Endodermal cell (in vitro differentiated cells): ENCODE data around the gene SLC26A11. TPM values are rescaled to one million over a fixed set of nuclear protein-coding genes. Genes with fewer than 3 reads are reported as not detected.

Experiments
- DNase-seq: peaks from one replicate; pipeline ENCODE4 v3.0.0-alpha.2; 2017
- H3K27ac ChIP-seq: 2 replicates; pipeline ENCODE4 v1.5.1; 2013; ENCODE audit warnings: mild to moderate bottlenecking, low read depth, low read length, moderate library complexity
- H3K27me3 ChIP-seq: 2 replicates; pipeline ENCODE4 v1.6.1; 2013; ENCODE audit warnings: mild to moderate bottlenecking, low read length, moderate library complexity; ENCODE audit not compliant: insufficient read depth, control insufficient read depth, poor library complexity, severe bottlenecking
- H3K36me3 ChIP-seq: 2 replicates; pipeline ENCODE4 v1.7.0; 2013; ENCODE audit warnings: mild to moderate bottlenecking, low read length, moderate library complexity; ENCODE audit not compliant: control insufficient read depth, insufficient read depth
- H3K4me1 ChIP-seq: one replicate; pipeline ENCODE4 v1.7.0; 2013; ENCODE audit warnings: low read length; ENCODE audit not compliant: control insufficient read depth, insufficient read depth
- H3K4me3 ChIP-seq: 2 replicates; pipeline ENCODE4 v1.5.1; 2013; ENCODE audit warnings: mild to moderate bottlenecking, low read length, moderate library complexity
- H3K9ac ChIP-seq: 2 replicates; pipeline ENCODE4 v1.6.1; 2013; ENCODE audit warnings: mild to moderate bottlenecking, low read length, moderate library complexity; ENCODE audit not compliant: poor library complexity, severe bottlenecking; ENCODE audit errors: extremely low read depth
- H3K9me3 ChIP-seq: 2 replicates; pipeline ENCODE4 v1.6.1; 2013; ENCODE audit warnings: mild to moderate bottlenecking, low read length, moderate library complexity; ENCODE audit not compliant: control insufficient read depth
- H3K27ac Mint-ChIP-seq: 2 replicates; pipeline ENCODE4 v1.8.0; 2020; ENCODE audit warnings: mixed read lengths
- H3K27me3 Mint-ChIP-seq: 2 replicates; pipeline ENCODE4 v1.8.0; 2021; ENCODE audit warnings: mild to moderate bottlenecking, mixed read lengths; ENCODE audit not compliant: insufficient read depth
- H3K36me3 Mint-ChIP-seq: 2 replicates; pipeline ENCODE4 v1.8.0; 2020; ENCODE audit warnings: low read depth, mixed read lengths
- H3K4me1 Mint-ChIP-seq: 2 replicates; pipeline ENCODE4 v1.8.0; 2020; ENCODE audit warnings: mixed read lengths
- H3K4me3 Mint-ChIP-seq: 2 replicates; pipeline ENCODE4 v1.8.0; 2020; ENCODE audit warnings: mild to moderate bottlenecking, moderate library complexity, mixed read lengths
- H3K9me3 Mint-ChIP-seq: 2 replicates; pipeline ENCODE4 v1.8.0; 2020; ENCODE audit warnings: mild to moderate bottlenecking, mixed read lengths
- WGBS, 2 experiments: methylation state at CpG; one replicate each; pipeline versions ENCODE4 v1.1.5 to v1.1.7; 2013; ENCODE audit warnings: missing lambda C conversion rate in 2 of 2, mixed read lengths in 1 of 2; ENCODE audit not compliant: insufficient coverage in 1 of 2, insufficient read length in 1 of 2; 5-methylcytosine and 5-hydroxymethylcytosine counted together
- total RNA-seq, 2 donors: library from RNA; stranded (reverse); fragmentation: NEBNext Ultra II Directional in 1 of 2; extraction: Animal tissue kit (Norgen Biotek cat#: 25700) in 1 of 2; gene quantifications; 2 replicates in 1 of 2; 3 replicates in 1 of 2; pipeline ENCODE4 v1.2.1, GENCODE V29; 2021
- TF ChIP-seq, protein P1 (sequence below): fragments of 200-600 bp; sonication (generic); conservative IDR thresholded peaks from 2 replicates; pipeline ENCODE4 v1.5.0; 2021; ENCODE audit warnings: antibody characterized with exemption, mild to moderate bottlenecking

Gene SLC26A11
- total RNA-seq, 2 donors from 2014 or later: 43.7 to 48.2 TPM

- H3K9ac ChIP-seq: no peak overlapping the region
- H3K9me3 Mint-ChIP-seq: no peaks in the 10 kb centered on the region
- H3K27me3 ChIP-seq: no peaks in the 10 kb centered on the region
- no peak for DNase-seq
- peaks cover 13% of the 10 kb centered on the region for H3K36me3 ChIP-seq
- no peaks in the 10 kb centered on the region for H3K9me3 ChIP-seq
- no peak overlapping the region for H3K27ac Mint-ChIP-seq
- no peaks in the 10 kb centered on the region for H3K27me3 Mint-ChIP-seq
- TF ChIP-seq, protein P1, sequence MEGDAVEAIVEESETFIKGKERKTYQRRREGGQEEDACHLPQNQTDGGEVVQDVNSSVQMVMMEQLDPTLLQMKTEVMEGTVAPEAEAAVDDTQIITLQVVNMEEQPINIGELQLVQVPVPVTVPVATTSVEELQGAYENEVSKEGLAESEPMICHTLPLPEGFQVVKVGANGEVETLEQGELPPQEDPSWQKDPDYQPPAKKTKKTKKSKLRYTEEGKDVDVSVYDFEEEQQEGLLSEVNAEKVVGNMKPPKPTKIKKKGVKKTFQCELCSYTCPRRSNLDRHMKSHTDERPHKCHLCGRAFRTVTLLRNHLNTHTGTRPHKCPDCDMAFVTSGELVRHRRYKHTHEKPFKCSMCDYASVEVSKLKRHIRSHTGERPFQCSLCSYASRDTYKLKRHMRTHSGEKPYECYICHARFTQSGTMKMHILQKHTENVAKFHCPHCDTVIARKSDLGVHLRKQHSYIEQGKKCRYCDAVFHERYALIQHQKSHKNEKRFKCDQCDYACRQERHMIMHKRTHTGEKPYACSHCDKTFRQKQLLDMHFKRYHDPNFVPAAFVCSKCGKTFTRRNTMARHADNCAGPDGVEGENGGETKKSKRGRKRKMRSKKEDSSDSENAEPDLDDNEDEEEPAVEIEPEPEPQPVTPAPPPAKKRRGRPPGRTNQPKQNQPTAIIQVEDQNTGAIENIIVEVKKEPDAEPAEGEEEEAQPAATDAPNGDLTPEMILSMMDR: no peak
- H3K4me3 Mint-ChIP-seq: no peak overlapping the region
- H3K4me1 ChIP-seq: no peaks in the 10 kb centered on the region
- 91 to 100% methylated on average over 3 to 5 of the region's 5 CpGs for WGBS, 2 experiments
- H3K27ac ChIP-seq: no peak overlapping the region
- peaks cover 2% of the 10 kb centered on the region for H3K4me1 Mint-ChIP-seq
- H3K4me3 ChIP-seq: no peak overlapping the region
- peaks cover 47% of the 10 kb centered on the region for H3K36me3 Mint-ChIP-seq
Measured at GRCh38 chr17:80286638-80286960, 66.4 kb downstream of the SLC26A11 start.

- Histone ChIP-seq H3K36me3 (peaks cover 17% of the 10 kb centered on the region), H3K4me1 (no peaks in the 10 kb centered on the region), H3K9ac (no peak overlapping the region), H3K4me3 (no peak overlapping the region), H3K27ac (no peak overlapping the region), H3K27me3 (no peaks in the 10 kb centered on the region), H3K9me3 (no peaks in the 10 kb centered on the region)
- no peak overlapping the region for H3K4me3 Mint-ChIP-seq
- H3K4me1 Mint-ChIP-seq: peaks cover 2% of the 10 kb centered on the region
- H3K9me3 Mint-ChIP-seq: no peaks in the 10 kb centered on the region
- H3K27ac Mint-ChIP-seq: peak overlapping the region; percentile 33
- WGBS, 2 experiments: 92 to 94% methylated on average over 5 to 9 of the region's 9 CpGs
- TF ChIP-seq, protein P1: no peak
- no peak for DNase-seq
- H3K27me3 Mint-ChIP-seq: no peaks in the 10 kb centered on the region
- H3K36me3 Mint-ChIP-seq: peaks cover 49% of the 10 kb centered on the region
Measured at GRCh38 chr17:80287038-80287437, 66.8 kb downstream of the SLC26A11 start.

DNA sequence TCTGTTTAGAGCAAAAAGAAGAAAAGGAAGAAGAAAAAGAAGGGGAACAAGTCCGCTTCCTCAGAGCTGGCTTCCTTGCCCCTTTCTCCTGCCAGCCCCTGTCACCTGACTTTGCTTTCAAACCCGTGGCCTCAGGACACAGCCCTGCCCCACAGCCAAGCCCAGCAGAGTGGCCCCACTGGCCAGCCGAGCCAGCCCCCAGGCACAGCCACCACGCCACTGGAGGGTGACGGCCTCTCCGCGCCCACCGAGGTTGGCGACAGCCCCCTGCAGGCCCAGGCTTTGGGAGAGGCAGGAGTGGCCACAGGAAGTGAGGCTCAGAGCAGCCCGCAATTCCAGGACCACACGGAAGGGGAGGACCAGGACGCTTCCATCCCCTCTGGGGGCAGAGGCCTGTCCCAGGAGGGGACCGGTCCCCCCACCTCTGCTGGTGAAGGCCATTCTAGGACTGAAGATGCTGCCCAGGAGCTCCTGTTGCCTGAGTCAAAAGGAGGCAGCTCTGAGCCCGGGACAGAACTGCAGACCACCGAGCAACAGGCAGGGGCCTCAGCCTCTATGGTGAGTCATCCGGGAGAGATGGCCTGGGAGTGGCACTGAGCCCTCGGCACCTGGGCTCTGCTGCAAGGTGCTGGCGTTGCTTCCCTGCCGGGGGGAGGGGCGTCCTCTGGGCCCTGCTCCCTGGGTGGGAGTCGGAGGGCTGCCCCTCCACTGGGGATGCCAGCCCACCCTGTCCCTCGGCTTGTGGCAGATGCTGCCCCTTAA lies 67.8 kb downstream of the SLC26A11 start:
- Histone ChIP-seq H3K4me3 (no peak overlapping the region), H3K9ac (no peak overlapping the region), H3K9me3 (no peaks in the 10 kb centered on the region), H3K27me3 (no peaks in the 10 kb centered on the region), H3K27ac (no peak overlapping the region), H3K4me1 (no peaks in the 10 kb centered on the region), H3K36me3 (peaks cover 18% of the 10 kb centered on the region)
- H3K27ac Mint-ChIP-seq: peak overlapping the region; percentile 33
- H3K36me3 Mint-ChIP-seq: peaks cover 55% of the 10 kb centered on the region
- H3K4me1 Mint-ChIP-seq: peaks cover 2% of the 10 kb centered on the region
- H3K4me3 Mint-ChIP-seq: no peak overlapping the region
- H3K9me3 Mint-ChIP-seq: no peaks in the 10 kb centered on the region
- 91 to 97% methylated on average over 5 to 22 of the region's 22 CpGs for WGBS, 2 experiments
- no peak for DNase-seq
- no peaks in the 10 kb centered on the region for H3K27me3 Mint-ChIP-seq
- TF ChIP-seq, protein P1: no peak
